ENCODE data around the gene CORO2B.
"Not testable (repeated sequence)": the region's sequence is repeated elsewhere in the genome, so short reads cannot be mapped to it uniquely, and the experiment has no call there.

CORO2B gene

DNA sequence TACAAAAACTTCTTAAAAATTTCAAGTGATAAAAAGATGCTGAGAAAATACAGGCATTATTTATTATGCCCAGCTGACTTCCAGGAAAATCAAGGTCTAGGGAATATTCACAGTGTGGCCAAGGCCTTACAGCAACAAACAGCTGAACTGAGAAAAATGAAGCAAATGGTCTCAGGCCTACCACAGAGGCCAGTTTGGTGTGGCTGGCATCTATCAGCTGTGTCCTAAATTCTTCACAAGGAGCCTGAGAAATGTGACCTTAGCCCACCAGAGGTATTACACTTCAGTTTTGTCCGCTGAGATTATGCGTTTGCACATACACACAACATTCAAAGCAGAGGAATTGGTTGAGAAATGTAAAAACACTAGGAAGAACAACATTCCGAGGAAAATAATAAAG, 164.5 kb downstream of the CORO2B start:
- DNase-seq = no peak

DNA sequence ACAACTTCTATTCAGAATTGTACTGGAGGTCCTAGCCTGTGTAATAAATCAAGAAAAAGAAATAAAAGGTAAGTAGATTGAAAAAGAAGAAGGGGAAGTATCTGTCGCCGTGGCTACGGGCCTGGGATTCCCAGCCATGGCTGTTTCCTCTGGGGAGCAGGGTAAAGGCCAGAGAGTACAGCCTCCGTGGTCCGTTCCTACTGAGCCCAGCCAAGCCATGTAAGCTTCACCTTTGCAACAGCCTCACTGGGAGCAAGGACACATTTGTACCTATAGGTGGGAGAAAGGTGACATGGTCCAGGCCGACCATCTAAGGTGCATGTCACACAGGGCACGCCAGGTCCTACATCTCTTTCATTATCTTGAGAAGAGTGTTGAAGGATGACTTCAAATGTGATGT, 170.6 kb downstream of the CORO2B start:
- DNase-seq = no peak

DNA sequence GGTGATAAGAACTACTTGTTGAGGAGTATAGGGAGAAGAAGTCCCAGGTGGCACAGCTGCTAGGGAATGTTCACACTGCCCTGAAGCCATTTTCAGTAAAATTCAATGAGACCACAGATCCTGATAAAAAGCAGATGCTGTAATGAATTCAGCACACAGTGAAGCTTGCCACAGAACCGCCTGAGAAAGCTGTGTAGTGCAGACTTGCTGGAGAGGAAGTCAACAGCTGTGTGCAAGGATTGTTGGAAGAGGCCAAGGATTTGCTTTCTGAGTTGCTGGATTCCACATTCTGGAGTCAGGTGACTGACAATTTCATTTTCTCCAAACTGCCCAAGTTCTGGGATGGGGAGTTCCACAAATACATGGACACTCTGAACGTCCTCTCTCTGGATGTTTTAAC, 171.0 kb downstream of the CORO2B start:
- DNase-seq = no peak

DNA sequence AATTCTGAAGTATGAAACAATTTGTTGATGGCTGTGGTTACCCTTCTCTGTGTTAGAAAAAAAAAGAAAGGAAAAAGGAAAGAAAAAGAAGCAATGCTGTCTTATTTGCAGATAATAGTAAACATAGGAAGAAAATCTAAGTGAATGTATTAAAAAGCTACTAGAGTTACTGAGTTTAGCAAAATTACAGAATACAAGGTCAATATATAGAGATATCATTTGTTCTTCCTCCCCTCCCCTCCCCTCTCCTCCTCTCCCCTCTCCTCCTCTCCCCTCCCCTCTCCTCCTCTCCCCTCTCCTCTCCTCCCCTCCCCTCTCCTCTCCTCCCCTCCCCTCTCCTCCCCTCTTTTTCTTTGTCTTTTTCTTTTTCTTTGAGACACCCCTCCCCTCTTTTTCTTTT, 172.8 kb downstream of the CORO2B start:
- no peak for DNase-seq

DNA sequence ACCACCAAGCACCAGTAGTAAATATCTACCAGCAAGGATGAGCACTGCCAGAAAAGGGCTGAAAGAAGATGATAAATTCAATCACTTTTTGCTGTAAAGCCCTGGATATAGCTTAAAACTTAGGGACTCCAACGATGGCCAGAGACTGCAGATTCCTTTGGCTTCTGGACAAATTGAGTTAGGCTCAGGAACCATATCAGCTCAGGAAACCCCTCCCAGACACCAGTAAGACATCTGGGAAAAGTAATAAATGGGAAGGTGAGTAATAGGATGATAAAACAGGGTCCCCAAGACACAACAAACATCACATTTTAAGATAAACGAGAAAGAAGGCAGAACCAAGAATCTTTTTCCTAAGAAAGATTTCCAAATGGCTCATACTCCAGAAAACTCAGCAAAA, 176.9 kb downstream of the CORO2B start:
- no peak for DNase-seq

DNA sequence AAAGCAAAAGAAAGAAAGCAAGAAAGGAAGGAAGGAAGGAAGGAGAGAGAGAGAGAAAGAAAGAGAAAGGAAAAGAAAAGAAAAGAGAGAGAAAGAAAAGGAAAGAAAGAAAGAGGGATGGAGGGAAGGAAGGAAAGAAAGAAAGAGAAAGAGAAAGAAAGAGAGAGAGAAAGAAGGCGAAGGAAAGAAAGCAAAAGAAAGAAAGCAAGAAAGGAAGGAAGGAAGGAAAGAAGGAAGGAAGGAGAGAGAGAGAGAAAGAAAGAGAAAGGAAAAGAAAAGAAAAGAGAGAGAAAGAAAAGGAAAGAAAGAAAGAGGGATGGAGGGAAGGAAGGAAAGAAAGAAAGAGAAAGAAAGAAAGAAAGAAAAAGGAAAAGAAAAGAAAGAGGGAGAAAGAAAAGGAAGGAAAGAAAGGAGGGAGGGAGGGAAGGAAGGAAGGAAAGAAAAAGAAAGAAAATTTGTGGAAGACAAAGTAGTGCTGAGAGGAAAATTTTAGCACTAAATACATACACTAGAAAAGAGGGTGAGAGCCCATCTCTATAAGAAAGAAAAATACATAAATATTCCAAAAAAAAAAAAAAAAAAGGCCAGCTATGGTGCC, 181.3 kb downstream of the CORO2B start:
- not testable (repeated sequence) for DNase-seq

DNA sequence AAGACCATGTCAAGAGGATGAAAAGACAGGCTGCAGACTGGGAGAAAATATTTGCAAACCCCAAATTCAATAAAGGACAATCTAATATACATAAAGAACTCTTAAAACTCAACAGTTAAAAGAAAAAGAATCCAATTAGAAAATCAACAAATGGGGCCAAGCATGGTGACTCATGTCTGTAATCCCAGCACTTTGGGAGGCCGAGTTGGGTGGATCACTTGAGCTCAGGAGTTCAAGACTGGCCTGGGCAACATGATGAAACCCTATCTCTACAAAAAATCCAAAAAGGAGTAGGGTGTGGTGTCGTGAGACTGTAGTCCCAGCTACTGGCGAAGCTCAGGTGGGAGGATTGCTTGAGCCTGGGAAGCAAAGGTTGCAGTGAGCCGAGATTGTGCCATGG, 184.3 kb downstream of the CORO2B start:
- DNase-seq = no peak

DNA sequence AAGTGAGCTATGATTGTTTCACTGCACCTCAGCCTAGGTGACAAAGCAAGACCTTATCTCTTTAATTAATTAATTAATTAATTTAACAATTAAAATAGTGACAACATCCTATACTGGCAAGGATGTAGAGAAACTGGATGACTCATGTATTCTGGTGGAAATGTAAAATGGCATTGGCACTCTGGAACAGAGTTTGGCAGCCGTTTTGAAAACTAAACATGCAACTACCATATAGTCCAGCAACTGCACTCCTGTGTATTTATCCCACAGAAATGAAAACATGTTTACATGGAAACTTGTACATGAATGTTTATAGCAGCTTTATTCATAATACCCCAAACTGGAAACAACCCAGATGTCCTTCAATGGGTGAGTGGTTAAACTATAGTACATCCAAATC, 185.3 kb downstream of the CORO2B start:
- no peak for DNase-seq

DNA sequence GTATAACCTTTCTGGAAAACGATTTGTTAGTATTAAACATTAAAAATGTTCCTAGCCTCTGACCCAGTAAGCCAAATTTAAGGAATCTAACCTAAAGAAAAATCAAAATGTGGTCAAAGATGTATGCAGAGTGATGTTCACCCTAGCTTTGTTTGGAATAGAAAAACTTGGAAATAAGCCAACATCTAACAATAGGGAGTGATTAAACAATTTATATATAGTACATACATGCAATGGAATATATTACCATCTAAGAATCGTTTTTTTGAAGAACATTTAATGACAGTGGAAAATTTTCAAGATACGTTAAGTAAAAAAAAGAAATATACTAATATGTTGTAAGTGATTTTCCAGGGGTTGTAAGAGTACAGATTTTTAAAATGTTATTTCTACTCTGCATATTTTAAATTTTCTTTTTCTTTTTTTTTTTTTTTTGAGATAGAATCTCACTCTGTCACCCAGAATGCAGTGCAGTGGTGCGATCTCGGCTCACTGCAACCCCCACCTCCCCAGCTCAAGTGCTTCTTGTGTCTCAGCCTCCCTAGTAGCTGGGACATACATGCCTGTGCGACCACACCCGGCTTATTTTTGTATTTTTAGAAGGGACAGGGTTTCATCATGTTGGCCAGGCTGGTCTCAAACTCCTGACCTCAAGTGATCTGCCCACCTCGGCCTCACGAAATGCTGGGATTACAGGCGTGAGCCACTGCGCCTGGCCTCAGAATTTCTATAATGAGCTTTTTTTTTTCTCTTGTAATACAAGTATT, 187.0 kb downstream of the CORO2B start:
- no peak for DNase-seq

DNA sequence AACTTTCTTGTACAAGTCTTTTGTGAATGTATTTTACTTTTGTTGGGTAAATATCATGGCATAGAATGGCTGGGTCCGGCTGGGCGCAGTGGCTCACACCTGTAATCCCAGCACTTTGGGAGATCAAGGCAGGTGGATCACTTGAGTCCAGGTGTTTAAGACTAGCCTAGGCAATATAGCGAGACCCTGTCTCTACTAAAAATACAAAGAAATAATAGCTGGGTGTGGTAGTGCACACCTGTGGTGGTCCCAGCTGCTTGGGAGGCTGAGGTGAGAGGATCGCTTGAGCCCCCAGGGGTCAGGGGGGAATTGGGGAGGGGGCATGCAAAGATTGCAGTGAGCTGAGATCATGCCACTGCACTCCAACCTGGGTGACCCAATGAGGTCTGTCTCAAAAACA, 189.0 kb downstream of the CORO2B start:
- DNase-seq = no peak

DNA sequence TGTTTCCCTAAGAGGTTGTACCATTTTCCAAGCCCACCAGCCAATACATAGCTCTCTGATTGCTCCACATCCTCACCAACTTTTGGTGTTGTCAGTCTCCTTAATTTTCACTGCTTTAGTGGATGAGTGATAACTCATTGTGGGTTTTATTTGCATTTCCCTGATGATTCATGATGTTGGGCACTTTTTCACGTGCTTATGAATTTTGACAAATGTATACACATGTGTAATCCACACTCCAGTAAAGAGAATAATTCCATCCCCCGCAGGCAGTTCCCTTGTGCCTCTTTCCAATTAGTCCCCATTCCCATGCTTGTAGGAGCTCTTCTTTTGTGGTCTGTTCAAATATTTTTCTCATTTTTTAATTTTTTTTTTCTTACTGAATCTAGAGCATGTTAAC, 189.5 kb downstream of the CORO2B start:
- DNase-seq = no peak

DNA sequence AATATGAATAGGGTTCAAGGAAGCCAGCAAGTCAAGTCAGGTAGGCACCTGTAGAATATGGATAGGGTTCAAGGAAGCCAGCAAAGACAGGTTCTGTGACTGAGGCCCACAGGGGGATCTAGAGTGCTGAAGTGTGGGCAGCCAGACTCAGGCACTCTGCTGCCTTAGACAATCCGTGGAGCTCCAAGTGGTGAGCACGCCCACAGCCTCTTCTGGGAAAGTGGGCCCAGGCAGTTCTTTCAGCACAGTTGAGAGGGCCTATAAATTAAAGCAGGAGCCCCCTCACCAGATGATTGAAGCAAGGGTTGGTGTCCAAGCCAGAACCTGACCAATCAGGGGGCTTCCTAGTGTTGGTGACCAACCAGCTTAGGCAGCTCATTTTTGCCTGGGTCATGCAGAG, 190.9 kb downstream of the CORO2B start:
- DNase-seq = no peak

DNA sequence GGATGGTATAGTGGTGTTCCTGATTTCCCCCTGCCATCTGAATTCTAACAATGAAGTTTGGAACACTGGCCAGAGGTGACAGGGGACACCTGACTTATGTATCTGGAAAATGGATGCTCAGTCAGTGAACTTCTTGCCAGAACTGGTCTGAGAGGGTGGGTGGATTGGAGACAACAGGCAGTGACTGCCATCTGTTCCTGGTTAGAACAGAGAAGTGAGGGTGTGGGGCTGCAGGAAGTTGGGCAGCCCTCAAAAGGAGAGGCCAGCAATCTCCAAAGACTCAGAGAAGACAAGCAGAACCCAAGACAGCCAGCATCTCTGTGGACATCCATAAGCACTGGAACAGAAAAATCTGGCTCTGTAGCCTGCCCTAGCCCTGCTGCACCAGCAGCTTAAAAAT, 191.4 kb downstream of the CORO2B start:
- no peak for DNase-seq

DNA sequence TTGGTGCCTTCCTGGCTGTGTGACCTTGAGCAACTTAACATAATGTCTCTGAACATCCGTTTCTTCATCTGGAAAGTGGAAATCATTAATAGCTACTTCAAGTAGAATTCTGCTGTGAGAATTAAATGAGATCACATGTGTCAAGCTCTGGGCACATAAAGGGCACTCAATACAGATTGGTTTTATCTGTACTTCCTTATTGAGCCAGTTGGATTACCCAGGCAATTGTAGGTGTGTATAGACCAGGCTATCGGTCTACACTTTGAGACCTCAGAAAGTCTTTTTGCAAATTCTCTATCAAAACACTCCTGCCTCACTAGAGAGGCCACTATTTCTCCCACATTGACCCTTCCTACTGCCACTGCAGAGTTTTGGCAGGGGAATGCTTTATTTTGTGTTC, 194.2 kb downstream of the CORO2B start:
- DNase-seq = no peak

DNA sequence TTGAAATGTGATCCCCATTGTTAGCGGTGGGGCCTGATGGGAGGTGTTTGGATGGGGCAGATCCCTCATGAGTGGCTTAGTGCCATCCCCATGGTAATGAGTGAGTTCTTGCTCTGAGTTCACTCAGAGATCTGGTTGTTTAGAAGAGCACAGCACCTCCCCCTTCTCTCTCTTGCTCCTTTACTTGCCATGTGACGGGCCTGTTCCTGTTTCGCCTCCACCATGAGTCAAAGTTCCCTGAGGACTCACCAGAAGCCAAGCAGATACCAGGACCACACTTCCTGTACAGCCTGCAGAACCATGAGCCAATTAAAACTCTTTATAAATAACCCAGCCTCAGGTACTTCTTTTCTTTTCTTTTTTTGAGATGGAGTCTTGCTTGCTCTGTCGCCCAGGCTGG, 195.3 kb downstream of the CORO2B start:
- no peak for DNase-seq

DNA sequence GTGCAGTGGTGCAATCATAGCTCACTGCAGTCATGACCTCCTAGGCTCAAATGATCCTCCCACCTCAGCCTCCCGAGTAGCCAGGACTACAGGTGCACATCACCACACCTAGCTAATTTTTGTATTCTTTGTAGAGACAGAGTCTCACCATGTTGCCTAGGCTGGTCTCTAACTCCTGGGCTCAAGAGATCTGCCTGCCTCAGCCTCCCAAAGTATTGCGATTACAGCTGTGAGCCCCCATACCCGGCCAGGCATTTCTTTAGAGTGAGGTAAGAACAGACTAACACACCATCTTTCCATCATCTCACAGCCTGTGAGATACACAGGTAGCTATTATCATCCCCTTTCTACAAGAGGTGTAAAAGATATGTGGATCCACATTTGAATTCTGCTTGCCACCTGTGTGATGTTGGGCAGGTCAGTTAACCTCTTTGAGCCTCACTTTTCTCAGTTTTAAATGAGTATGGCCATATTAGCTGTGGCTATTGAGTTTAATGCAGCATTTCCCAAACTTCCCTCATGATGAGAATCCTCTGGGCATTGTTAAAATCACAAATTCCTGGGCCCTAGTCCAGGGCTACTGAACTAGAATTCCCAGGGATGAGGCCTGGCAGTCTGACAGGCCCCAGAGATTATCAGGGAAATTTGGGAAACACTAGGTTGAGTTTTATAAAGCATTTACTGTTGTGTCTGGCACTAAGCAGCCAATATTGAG, 195.9 kb downstream of the CORO2B start:
- no peak for DNase-seq

DNA sequence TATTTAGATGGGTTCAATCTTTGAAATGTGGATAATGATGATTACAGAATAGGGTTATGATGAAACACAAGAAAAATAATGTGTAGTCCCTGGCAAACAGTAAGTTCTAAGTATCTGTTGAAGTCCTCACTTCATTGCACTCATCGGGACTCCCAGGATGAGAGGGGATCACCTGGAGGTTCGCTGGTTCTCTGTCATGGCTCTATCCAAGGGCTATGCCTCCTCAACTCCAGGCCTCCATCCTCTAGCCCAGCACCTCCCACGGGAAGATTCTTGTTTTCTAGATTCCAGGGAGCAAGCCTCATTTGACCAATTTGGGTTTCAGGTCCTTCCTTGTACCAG, 196.4 kb downstream of the CORO2B start:
- DNase-seq = no peak

DNA sequence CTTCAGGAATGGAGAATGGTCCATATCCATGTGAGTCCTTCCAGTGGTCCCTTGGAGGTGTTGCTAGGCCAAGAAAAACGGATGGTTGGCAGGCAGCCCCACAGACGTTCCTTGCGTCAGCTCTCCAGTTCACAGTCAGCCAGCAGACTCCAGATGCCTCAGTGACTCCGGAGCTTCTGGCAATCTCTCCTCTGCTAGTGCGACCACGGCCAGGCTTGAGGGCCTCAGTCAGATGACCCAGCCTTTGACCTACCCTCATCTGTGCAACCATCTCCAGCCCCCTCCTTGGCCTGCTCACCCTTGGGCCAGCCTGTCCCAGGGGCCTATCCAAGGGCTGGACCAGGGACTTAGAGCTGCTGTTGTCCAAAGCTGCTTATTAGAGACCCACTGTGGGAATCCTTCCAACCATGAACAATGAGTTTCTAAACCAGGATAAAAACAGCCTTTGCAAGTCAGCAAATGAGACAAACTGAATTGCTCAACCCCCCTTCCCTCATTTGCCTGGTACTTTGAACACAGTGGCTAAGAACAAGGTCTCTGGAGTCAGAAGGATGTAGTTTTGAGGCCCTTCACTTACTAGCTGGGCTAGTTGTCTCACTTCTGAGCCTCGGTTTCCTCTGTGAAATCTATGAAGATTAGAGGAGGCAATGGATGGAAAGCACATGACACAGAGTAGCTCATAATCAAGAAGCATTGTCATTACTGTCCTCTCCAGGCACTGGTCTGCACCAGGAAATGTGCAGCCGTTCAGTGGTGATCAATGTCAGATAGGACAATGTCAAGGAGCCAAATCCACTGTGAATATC, 197.1 kb downstream of the CORO2B start:
- no peak for DNase-seq

DNA sequence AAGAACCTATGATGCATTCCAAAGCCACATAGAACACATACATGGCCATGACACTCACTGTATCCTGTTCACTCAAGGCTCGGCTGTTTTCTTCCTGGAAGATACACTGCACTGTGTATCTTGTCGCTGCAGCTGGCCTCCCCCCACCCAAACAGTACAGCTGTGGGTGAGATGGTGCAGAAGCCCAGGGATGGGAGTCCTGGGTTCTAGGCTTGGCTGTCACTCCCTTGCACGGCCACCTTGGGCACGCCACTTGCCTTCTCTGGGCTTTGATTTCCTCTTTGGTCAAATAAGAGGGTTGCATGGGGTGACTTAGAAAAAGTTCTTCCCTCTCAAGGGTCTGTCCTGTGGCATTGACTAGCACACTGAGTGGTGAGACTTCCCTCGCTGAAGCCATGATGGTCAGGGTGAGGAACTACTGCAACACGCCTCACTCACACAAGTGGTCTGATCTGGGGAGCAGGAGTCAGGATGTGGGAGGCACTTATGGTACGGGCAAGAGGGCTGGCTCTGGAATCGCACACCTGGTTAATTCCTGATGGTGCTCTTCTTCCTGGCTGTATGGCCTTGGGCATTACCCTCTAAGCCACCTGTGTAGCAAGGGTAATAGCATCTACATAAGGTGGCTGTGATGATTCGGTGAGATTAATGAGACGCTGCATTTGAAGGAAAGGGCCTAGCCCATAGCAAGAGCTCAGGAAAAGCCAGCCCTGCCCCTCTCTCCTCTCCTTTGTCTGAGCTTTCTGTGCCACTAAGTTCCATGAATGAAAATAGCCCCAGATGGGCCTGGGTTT, 197.9 kb downstream of the CORO2B start:
- no peak for DNase-seq
